ENCODE measurements around the gene AMZ1. TPM values are rescaled to one million over a fixed set of nuclear protein-coding genes. Genes with fewer than 3 reads are reported as not detected.

AMZ1 gene
- total and polyA plus RNA-seq, 2 donors (not counting 1 experiment from before 2014, with no cell fraction given) = 0.26 to 0.33 TPM

GRCh38 chr7:2688409-2689342, 674 bp downstream of the AMZ1 start:
- peaks cover 6% of the 10 kb centered on the region for H3K4me1 ChIP-seq (ENCODE audit: control insufficient read depth, extremely low read depth, insufficient read depth, low read length)
- no peak overlapping the region for H3K4me2 ChIP-seq (ENCODE audit: extremely low read depth, insufficient read depth, low read length)
- peaks cover 27% of the 10 kb centered on the region for H3K27me3 ChIP-seq (ENCODE audit: control insufficient read depth, insufficient read depth, low read length)
- peak overlapping the region in 1 of 4 experiments; percentile 14 for H3K4me3 ChIP-seq (replicated peaks in 1 of 4; ENCODE audit: control extremely low read depth in 1 of 4, insufficient read depth in 1 of 4, low read depth in 3 of 4, low read length in 4 of 4)
- H3K9ac ChIP-seq (ENCODE audit: insufficient read depth, low read length) = peak overlapping the region; percentile 16
- TF ChIP-seq CTCF (conservative IDR thresholded peaks at IDR 0.05 in 1 of 2, IDR thresholded peaks at IDR 0.05 in 1 of 2; ENCODE audit: low read depth in 1 of 2, low read length in 2 of 2) (no peak), EZH2 (IDR thresholded peaks at IDR 0.05; ENCODE audit: low read length, missing control alignments) (peak; percentile 95)
- no peak overlapping the region for H2AFZ ChIP-seq (ENCODE audit: low read length)
- no peaks in the 10 kb centered on the region for H3K79me2 ChIP-seq (ENCODE audit: control insufficient read depth, insufficient read depth, low read length)
- H4K20me1 ChIP-seq (ENCODE audit: control insufficient read depth, extremely low read depth, insufficient read depth, low read length) = no peaks in the 10 kb centered on the region
- H3K9me3 ChIP-seq (ENCODE audit: control insufficient read depth, insufficient read depth, low read depth, low read length) = no peaks in the 10 kb centered on the region
- H3K27ac ChIP-seq (ENCODE audit: insufficient read depth, low read length) = no peak overlapping the region
- peak in 1 of 2 donors; percentile 35 for DNase-seq (ENCODE audit: low read depth in 2 of 2)
- no peaks in the 10 kb centered on the region for H3K36me3 ChIP-seq (ENCODE audit: control insufficient read depth, insufficient read depth, low read length)

- Histone ChIP-seq H3K9ac (ENCODE audit: insufficient read depth, low read length) (no peak overlapping the region), H2AFZ (ENCODE audit: low read length) (no peak overlapping the region), H3K4me2 (ENCODE audit: extremely low read depth, insufficient read depth, low read length) (no peak overlapping the region), H3K79me2 (ENCODE audit: control insufficient read depth, insufficient read depth, low read length) (no peaks in the 10 kb centered on the region), H3K36me3 (ENCODE audit: control insufficient read depth, insufficient read depth, low read length) (no peaks in the 10 kb centered on the region), H3K4me1 (ENCODE audit: control insufficient read depth, extremely low read depth, insufficient read depth, low read length) (peaks cover 6% of the 10 kb centered on the region), H3K9me3 (ENCODE audit: control insufficient read depth, insufficient read depth, low read depth, low read length) (no peaks in the 10 kb centered on the region), H3K4me3 (replicated peaks in 1 of 4; ENCODE audit: control extremely low read depth in 1 of 4, insufficient read depth in 1 of 4, low read depth in 3 of 4, low read length in 4 of 4) (no peak overlapping the region), H3K27ac (ENCODE audit: insufficient read depth, low read length) (no peak overlapping the region), H4K20me1 (ENCODE audit: control insufficient read depth, extremely low read depth, insufficient read depth, low read length) (no peaks in the 10 kb centered on the region), H3K27me3 (ENCODE audit: control insufficient read depth, insufficient read depth, low read length) (peaks cover 27% of the 10 kb centered on the region)
- no peak for DNase-seq (ENCODE audit: low read depth in 2 of 2)
- no peak for TF ChIP-seq EZH2 (IDR thresholded peaks at IDR 0.05; ENCODE audit: low read length, missing control alignments)
- TF ChIP-seq CTCF (conservative IDR thresholded peaks at IDR 0.05 in 1 of 2, IDR thresholded peaks at IDR 0.05 in 1 of 2; ENCODE audit: low read depth in 1 of 2, low read length in 2 of 2) = no peak
Observed at GRCh38 chr7:2689343-2689847, 1.4 kb downstream of the AMZ1 start.

- H3K4me3 ChIP-seq (replicated peaks in 1 of 4; ENCODE audit: control extremely low read depth in 1 of 4, insufficient read depth in 1 of 4, low read depth in 3 of 4, low read length in 4 of 4) = no peak overlapping the region
- H3K27me3 ChIP-seq (ENCODE audit: control insufficient read depth, insufficient read depth, low read length) = peaks cover 27% of the 10 kb centered on the region
- H3K79me2 ChIP-seq (ENCODE audit: control insufficient read depth, insufficient read depth, low read length) = no peaks in the 10 kb centered on the region
- TF ChIP-seq CTCF (conservative IDR thresholded peaks at IDR 0.05 in 1 of 2, IDR thresholded peaks at IDR 0.05 in 1 of 2; ENCODE audit: low read depth in 1 of 2, low read length in 2 of 2) (no peak), EZH2 (IDR thresholded peaks at IDR 0.05; ENCODE audit: low read length, missing control alignments) (no peak)
- no peaks in the 10 kb centered on the region for H4K20me1 ChIP-seq (ENCODE audit: control insufficient read depth, extremely low read depth, insufficient read depth, low read length)
- H3K9ac ChIP-seq (ENCODE audit: insufficient read depth, low read length) = no peak overlapping the region
- no peak overlapping the region for H3K27ac ChIP-seq (ENCODE audit: insufficient read depth, low read length)
- H2AFZ ChIP-seq (ENCODE audit: low read length) = no peak overlapping the region
- DNase-seq (ENCODE audit: low read depth in 2 of 2) = peak; percentile 44 to 66
- H3K4me2 ChIP-seq (ENCODE audit: extremely low read depth, insufficient read depth, low read length) = no peak overlapping the region
- H3K36me3 ChIP-seq (ENCODE audit: control insufficient read depth, insufficient read depth, low read length) = no peaks in the 10 kb centered on the region
- H3K9me3 ChIP-seq (ENCODE audit: control insufficient read depth, insufficient read depth, low read depth, low read length) = no peaks in the 10 kb centered on the region
- H3K4me1 ChIP-seq (ENCODE audit: control insufficient read depth, extremely low read depth, insufficient read depth, low read length) = peaks cover 6% of the 10 kb centered on the region
Observed at GRCh38 chr7:2689951-2690705, 2.1 kb downstream of the AMZ1 start.
